A673 (cell line): Measurements from ENCODE around the gene JAML.

ENCODE experiments used
- CTCF ChIP-seq: fragments of 300-800, 200-600 bp; sonication (generic); conservative IDR thresholded peaks from 2 replicates; pipeline ENCODE4 v1.5.1; 2017; ENCODE audit warnings: low read depth, mild to moderate bottlenecking, antibody characterized with exemption, low read length, moderate library complexity, mixed read lengths
- EZH2 ChIP-seq: fragments of 200-600 bp; sonication (generic); IDR thresholded peaks from 2 replicates; pipeline ENCODE4 v1.6.1; 2017; ENCODE audit warnings: borderline replicate concordance, low read depth, mild to moderate bottlenecking, mixed read lengths, antibody characterized with exemption, low read length; ENCODE audit not compliant: poor library complexity, severe bottlenecking

GRCh38 chr11:118146554-118146953, 78.3 kb downstream of the JAML start:
- TF ChIP-seq CTCF: no peak
- no peak for TF ChIP-seq EZH2
